ENCODE results near the gene DNAJB5.
"Not testable (repeated sequence)": the region's sequence is repeated elsewhere in the genome, so short reads cannot be mapped to it uniquely, and the experiment has no call there.

The DNAJB5 gene

DNA sequence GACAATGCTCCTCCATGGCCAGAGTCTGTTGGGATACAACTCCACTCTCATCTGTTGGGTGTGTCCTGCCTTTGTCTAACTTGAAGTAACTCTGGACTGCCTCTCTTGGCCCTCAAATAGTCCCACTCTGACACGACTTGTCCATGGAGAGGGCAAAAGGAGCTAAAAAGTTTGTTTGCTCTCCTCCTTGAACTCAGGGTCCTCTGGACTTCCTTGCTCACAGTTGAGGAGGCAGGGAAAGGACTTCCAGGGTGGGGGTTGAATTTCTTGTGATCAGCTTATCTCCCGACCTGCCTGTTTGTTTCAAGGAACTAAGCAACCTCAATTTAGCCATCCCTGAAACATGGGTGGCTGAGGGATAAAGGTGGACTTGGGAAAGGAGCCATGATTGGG, 11.7 kb downstream of the DNAJB5 start:
- DNase-seq = no peak

DNA sequence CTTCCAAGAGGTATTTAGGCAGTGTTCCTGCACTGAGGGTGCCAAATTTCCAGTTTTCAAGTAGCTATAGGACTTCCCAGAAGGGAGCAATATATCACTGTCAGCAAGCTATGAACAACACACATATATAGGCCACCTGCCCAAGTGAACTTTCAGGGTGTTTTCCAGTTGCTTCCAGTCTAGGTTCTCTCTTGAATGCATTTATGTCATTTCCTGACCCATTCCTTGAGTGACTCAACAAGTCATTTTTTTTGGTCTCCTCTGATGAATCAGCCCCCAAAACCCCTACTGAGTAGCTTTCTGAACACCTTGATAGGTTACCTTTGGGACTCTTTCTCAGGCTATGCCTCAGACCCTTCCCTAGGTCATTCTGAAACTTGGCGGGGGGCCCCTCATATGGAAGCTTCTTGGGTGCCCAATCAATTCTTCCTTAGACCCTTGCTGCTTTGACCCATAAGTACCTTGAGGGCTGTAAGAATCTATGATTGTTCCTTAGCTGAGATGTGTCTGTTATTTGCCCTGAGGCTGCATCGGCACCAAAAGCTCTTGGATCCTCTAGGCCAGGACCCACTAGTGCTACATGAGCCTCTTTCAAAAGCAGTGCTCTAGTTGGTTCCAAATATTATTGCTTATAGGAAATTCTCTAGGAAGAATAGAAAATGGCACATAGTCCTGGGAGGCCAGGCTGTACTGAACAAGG, 12.4 kb downstream of the DNAJB5 start:
- DNase-seq = peak; percentile 32

DNA sequence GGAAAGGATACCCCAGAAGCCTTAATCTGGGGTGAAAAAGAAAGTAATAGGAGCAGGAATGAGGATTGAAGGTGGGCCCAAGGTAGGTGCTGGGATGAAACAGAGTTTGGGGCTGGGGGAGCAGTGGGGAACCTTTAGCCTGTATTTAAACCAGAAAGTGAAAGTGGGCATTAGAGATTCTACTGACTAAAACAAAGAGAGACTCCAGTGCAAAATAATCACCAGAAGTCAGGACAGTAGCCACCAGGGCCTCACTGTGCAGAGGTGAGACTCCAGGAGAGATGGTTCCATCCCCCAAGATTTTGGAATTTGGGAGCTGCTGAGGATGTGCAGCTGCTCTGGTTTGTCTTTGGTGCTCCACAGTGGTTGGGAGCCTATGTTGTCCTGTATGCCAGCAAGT, 13.1 kb downstream of the DNAJB5 start:
- DNase-seq = no peak

DNA sequence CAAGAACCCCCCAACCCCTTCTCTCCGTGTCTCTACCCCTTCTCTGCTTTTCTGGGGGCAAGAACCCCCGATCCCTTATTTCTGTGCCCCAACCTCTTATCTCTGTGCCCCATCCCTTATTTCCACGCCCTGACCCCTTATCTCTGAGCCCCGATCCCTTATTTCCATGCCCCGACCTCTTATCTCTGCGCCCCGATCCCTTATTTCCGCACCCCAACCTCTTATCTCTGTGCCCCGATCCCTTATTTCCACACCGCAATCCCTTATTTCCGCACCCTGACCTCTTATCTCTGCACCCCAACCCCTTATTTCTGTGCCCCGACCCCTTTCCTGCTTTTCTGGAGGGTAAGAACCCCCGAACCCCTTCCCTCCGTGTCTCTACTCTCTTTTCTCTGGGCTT, 14.8 kb downstream of the DNAJB5 start:
- DNase-seq = not testable (repeated sequence)

DNA sequence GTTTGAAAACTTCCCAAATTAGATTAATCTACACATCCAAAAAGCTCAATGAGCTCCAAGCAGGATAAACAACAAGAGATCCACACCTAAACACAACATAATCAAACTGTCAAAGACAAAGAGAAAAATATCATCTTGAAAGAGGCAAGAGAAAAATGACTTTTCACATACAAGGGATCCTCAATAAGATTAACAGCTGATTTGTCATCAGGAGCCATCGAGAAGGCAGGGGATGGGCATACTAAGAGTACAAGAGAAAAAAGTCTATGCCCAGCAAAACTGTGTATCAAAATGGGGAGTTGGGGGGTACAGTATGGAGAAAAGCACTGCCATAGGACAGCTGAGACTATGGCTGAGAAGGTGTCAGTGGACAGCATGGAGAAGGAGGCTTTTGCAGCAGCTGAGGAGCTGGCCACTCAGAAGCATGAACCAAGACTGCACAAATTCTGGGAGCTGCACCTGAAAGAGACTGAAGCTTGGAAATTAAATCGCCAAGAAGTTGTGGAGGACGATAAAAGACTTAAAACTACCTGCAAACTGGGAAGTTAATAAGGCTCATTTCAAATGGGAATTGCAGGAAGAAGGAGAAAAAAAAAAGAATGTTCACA, 20.9 kb downstream of the DNAJB5 start:
- no peak for DNase-seq

DNA sequence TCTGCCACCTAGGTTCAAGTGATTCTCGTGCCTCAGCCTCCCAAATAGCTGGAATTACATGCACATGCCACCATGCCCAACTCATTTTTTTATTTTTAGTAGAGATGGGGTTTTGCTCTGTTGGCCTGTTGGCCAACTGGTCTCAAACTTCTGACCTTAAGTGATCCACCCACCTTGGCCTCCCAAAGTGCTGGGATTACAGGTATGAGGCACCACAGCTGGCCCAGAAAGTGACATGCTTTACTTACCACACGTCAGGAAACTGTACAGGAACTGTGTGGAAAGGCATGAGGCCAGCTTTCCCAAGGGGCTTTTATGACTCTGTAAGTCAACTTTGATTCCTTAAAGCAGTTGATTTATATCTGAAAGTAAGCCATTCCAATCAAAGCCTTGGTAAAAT, 25.0 kb downstream of the DNAJB5 start:
- DNase-seq = no peak

DNA sequence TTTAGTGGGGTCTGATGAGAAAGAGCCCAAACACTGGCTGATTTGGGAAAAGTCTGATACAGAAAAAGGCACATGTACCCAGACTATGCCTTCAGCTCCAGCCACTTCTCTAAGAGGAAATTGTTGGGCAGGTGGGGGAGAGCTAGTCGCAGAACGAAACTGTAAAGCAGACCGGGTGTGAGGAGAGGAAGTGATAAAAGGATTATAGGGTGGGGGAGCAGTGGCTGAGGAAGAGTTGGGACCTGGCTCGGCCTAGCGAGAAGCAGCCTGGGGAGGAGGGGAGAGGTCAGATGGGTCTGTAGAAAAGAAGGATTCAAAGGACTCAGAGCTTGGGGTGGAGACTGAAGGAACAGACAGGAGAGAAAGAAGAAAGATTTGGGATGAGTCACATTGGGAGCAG, 33.9 kb downstream of the DNAJB5 start:
- not testable (repeated sequence) for DNase-seq

DNA sequence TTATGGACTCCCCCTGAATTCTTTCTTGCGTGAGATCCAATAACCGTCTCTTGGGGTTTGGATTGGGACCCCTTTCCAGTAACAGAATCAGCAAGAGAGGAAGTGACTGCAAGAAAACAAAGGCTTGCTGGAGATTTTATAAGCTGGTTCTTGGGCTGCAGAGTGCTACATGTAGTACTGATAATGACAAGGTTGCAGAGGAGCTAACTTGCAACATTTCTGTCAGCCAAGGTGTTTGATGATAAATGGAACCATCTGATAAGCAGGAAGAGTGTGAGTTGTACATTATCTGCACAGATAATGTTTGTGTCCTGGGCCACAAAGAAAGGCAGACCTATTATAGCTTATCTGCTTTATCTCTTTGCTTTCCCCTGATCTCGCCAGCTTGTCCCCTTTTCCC, 37.1 kb downstream of the DNAJB5 start:
- DNase-seq = no peak

DNA sequence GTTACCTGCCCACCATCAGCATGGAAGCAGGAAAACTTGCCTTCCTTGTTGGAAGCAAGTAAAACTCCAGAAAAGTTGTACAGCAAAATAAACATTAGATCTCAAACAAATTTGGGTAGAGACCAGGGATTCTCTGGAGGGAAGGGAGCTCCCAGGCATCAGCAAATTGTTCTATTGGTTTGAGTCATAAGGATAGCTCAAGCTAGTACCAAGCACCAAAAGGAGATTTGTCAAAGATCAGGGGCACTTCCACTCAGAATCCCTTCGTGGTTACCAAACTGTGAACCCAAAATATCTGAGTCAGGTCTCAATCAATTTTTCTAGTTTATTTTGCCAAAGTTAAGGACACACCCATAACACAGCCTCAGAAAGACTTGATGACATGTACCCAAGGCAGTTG, 37.8 kb downstream of the DNAJB5 start:
- DNase-seq = no peak

DNA sequence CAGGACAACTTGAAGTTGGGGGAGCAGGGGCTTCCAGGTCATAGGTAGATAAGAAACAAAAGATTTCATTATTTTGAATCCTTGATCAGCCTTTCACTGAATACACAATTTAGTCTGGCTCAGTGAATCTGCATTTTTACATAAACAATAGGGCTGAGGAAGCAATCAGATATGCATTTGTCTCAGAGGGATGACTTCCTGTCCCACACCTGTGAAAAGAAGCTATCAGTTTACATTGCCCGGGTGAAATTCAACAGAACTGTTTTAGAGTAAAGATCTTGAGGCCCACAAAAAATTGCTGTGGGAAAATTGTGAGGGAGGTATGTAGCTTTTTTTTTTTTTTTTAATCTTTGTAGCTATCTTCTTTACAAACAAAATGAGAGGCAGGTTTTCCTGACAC, 38.3 kb downstream of the DNAJB5 start:
- no peak for DNase-seq

DNA sequence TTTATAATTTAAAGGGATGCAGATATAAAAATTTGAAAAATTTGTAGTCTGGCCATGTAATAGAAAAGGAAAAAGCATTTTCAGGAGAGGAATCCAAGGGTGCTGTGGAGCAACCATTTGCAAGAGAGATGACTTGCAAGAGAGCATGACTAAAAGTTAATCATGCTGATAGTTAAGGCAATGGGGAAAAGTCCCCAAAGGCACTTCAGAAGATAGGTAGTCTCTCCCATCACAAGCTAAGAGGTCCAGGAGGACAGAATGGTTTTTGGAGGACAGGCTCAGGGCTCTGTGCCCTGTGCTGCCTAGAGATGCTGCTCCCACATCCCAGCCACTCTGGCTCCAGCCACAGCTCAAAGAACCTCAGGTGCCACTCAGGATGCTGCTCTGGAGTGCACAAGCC, 38.8 kb downstream of the DNAJB5 start:
- DNase-seq = no peak

DNA sequence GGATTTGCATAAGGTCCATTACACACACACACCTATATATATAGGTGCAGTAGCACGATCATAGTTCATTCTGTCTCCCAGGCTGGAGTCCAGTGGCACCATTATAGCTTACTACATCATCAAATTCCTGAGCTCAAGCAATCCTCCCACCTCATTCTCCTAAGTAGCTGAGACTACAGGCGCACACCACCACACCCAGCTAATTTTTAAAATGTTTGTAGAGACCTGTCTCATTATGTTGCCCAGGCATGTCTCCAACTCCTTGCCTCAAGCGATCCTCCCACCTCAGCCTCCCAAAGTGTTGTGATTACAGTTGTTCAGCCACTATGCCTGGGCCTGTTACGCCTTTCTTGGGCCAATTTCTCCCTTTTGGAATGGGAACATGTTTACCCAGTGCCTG, 39.7 kb downstream of the DNAJB5 start:
- DNase-seq = no peak

DNA sequence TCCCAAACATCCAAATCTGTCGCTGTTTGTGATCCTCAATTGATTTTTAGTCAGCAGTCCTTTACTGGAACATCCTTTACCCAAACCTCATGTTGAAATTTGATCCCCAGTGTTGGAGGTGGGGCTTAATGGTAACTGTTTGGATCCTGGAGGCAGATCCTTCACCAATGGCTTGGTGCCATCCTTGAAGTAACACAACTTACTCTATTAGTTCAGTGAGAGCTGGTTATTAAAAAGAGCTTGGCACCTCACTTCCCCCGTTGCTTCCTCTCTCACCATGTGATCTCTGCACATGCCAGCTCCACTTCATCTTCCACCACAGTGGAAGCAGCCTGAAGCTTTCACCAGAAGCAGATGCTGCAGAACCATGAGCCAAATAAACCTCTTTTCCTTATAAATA, 40.3 kb downstream of the DNAJB5 start:
- DNase-seq = no peak

DNA sequence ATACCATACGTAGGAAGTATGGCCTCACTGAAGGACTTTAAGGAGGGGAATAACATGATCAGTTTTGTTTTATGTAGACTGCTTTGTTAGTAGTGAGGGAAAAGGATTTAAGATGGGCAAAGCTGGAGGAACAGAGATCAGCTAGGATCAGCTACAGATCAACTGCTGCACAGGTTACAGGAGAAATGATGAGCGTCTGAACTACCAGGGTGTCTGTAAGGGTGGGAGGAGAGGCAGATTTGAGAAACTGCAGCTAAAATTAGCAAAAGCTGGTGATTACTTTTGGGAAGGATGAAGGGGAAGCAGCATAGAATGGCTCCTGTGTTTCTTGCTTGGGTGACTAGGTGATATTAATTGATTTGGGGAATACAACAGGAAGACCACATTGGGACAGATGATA, 43.6 kb downstream of the DNAJB5 start:
- DNase-seq = no peak

DNA sequence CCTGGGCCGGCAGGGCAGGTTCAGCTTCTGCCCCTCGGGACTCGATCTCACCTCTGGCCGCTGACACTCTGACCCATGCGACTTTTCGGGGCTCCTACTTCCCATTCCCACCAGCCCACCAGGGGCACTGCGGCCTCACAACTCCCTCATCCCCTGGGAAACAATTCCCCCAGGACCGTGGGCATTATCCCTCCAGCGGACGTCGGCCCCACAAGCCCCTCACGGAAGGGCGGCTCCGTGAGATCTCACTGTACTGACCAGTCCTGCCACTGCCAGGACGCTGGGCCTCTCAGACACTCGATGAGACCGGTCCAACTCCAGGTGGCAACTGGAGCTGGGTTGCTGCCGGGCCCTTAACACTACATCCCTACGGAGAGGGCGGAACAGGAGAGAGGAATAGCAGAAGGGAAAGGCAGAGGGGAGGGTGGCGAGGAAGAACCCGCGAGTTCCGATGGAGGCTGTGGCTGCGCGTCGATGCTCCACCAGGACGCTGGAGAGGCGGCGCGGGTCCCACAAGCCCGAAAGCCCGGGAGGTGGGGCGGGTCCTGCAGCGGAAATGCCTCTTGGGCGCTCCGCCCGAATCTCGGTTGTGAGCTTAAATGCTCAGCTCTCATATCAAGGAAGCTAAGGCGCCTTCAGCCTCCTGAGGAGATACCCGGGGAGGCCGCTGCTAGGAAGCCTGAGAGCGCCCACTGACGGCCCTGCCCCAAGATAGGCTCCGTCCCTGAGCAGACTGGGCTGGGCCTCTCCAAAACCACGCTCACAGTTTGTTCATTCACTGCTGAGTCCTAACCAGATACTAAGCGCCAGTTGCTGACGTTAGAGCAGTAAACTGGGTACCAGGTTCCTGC, 46.5 kb downstream of the DNAJB5 start:
- peak; percentile 67 for DNase-seq

DNA sequence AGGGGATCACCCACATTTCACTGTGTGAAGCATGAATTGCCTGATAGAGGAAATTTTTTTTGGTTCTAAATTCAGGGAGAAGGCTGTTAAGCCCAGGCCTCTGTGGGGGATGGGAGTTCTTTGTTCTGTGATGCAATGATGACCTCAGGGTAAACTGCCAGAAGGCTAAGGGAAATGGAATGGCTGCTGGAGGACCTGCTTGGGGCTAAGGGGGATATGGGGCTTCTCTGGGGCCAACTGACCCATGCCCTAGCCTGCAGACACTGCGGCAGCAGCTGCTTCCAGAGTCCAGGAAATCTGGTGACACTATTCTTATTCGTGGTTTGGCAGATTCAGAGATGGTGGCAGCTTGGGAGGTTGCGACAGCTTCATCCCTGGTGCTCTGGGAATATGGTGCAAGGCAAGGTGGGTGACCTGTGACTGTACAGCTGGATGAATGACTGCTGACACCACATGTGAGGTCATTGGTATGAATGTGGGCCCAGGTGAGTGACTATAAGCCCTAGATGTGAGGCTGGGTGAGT, 52.6 kb downstream of the DNAJB5 start:
- DNase-seq = peak; percentile 20

DNA sequence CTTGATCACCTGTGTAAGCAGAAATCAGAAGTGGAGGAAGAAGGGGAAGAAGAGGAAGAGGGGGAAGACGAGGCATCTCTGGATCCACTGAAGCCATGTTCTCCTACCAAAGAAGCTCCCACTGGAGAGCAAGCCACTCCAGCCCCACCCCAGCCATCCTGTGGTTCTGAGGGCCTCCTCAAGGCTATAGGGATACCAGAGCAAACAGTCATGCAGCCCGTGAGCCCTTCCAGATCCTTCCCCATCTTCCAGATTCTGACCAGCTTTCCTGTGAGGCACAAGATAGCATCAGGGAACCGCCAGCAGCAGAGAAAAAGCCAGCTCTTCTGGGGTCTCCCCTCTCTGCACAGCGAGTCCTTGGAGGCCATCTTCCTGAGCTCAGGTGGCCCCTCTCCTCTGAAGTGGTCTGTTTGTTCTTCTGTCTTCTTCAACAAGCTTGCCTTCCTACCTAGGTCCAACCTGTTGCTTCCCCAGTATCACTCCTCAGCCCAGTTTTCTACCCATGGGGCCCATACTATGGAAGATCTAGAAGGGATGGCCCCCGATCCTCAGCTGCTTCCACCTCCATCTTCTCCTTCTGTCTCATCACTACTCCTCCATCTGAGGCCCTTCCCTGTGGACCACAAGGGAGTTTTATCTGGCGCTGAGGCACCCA, 53.5 kb downstream of the DNAJB5 start:
- DNase-seq = no peak

DNA sequence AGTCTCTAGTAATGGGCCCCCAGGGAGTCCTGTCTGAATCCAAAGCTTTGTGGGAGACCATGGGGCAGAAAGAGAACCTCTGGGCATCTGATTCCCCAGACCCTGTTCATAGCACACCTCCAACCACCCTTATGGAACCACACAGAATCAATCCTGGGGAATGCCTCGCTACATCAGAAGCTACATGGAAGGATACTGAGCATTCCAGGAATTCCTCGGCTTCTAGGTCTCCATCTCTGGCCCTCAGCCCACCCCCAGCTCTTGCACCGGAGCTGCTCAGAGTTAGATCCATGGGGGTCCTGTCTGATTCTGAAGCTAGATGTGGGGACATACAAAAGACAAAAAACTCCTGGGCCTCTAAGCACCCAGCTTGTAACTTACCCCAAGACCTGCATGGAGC, 54.5 kb downstream of the DNAJB5 start:
- DNase-seq = peak; percentile 65
